DND-41 (cell line): Measurements from ENCODE around the gene DNAH11.

Source experiments
- ATAC-seq: fragments of 200-7000 bp; cut with Tn5 transposase; 3 replicates; pipeline ENCODE4 v1.9.1; 2021; ENCODE audit warnings: low read depth; ENCODE audit not compliant: insufficient read depth
- DNase-seq: peaks from one replicate; pipeline ENCODE4 v3.0.0-alpha.2; 2020
- H2AFZ ChIP-seq: 2 replicates; pipeline ENCODE4 v1.6.0; 2012; ENCODE audit warnings: low read depth, low read length
- H3K27ac ChIP-seq: 2 replicates; pipeline ENCODE4 v1.5.1; 2012; ENCODE audit warnings: low read length, inconsistent platforms
- H3K27me3 ChIP-seq: fragments of 200-600 bp; sonication (generic); 2 replicates; pipeline ENCODE4 v1.6.0; 2012; ENCODE audit warnings: low read length, mild to moderate bottlenecking, inconsistent platforms; ENCODE audit not compliant: insufficient read depth, poor library complexity
- H3K36me3 ChIP-seq: 2 replicates; pipeline ENCODE4 v1.5.1; 2012; ENCODE audit warnings: low read length, inconsistent platforms; ENCODE audit not compliant: insufficient read depth
- H3K4me1 ChIP-seq: 2 replicates; pipeline ENCODE4 v1.5.1; 2012; ENCODE audit warnings: mild to moderate bottlenecking, low read length; ENCODE audit not compliant: insufficient read depth
- H3K4me2 ChIP-seq: 2 replicates; pipeline ENCODE4 v1.6.0; 2012; ENCODE audit warnings: mild to moderate bottlenecking, moderate library complexity, low read length, inconsistent platforms; ENCODE audit not compliant: insufficient read depth
- H3K4me3 ChIP-seq, 2 experiments: fragments of 200-600 bp in 1 of 2; shearing (Covaris generic) in 1 of 2; 2 replicates each; pipeline ENCODE4 v1.5.1; 2012 to 2016; ENCODE audit warnings: inconsistent platforms in 2 of 2, low read length in 2 of 2, mild to moderate bottlenecking in 2 of 2, low read depth in 1 of 2, moderate library complexity in 1 of 2
- H3K79me2 ChIP-seq: 2 replicates; pipeline ENCODE4 v1.6.0; 2012; ENCODE audit warnings: low read length, inconsistent platforms; ENCODE audit not compliant: insufficient read depth
- H3K9ac ChIP-seq: 2 replicates; pipeline ENCODE4 v1.6.0; 2012; ENCODE audit warnings: low read depth, mild to moderate bottlenecking, inconsistent platforms, low read length, moderate library complexity
- H3K9me3 ChIP-seq: 2 replicates; pipeline ENCODE4 v1.5.1; 2012; ENCODE audit warnings: low read length, moderate library complexity, mild to moderate bottlenecking, inconsistent platforms; ENCODE audit not compliant: insufficient read depth, severe bottlenecking
- H4K20me1 ChIP-seq: 2 replicates; pipeline ENCODE4 v1.6.0; 2012; ENCODE audit warnings: low read length; ENCODE audit not compliant: insufficient read depth
- CTCF ChIP-seq: IDR thresholded peaks from 2 replicates; pipeline ENCODE4 v1.5.1; 2012; ENCODE audit warnings: borderline replicate concordance, low read length, moderate library complexity, mild to moderate bottlenecking; ENCODE audit not compliant: poor library complexity, severe bottlenecking; ENCODE audit errors: extremely low read depth
- EZH2 ChIP-seq: IDR thresholded peaks from 3 replicates; pipeline ENCODE4 v1.6.1; 2012; ENCODE audit warnings: borderline replicate concordance, low read depth, mild to moderate bottlenecking, moderate library complexity, low read length, inconsistent platforms; ENCODE audit not compliant: severe bottlenecking

The DNAH11 gene

GRCh38 chr7:21908746-21909145 is 365.9 kb downstream of the DNAH11 start:
- no peak overlapping the region for H3K4me3 ChIP-seq
- H3K9ac ChIP-seq, result no peak overlapping the region
- H4K20me1 ChIP-seq, result no peaks in the 10 kb centered on the region
- no peaks in the 10 kb centered on the region for H3K4me1 ChIP-seq
- no peak overlapping the region for H2AFZ ChIP-seq
- no peaks in the 10 kb centered on the region for H3K36me3 ChIP-seq
- no peak for TF ChIP-seq EZH2
- no peak for TF ChIP-seq CTCF
- no peak for ATAC-seq
- H3K79me2 ChIP-seq, result no peaks in the 10 kb centered on the region
- DNase-seq, result no peak
- H3K27ac ChIP-seq, result no peak overlapping the region
- no peak overlapping the region for H3K4me2 ChIP-seq
- H3K9me3 ChIP-seq, result no peaks in the 10 kb centered on the region
- no peaks in the 10 kb centered on the region for H3K27me3 ChIP-seq

GRCh38 chr7:21910253-21910652 is 367.4 kb downstream of the DNAH11 start:
- ATAC-seq, result no peak
- Histone ChIP-seq H3K27ac (no peak overlapping the region), H3K79me2 (no peaks in the 10 kb centered on the region), H4K20me1 (no peaks in the 10 kb centered on the region), H3K9me3 (no peaks in the 10 kb centered on the region), H3K4me3 (no peak overlapping the region), H3K27me3 (no peaks in the 10 kb centered on the region), H2AFZ (no peak overlapping the region), H3K9ac (no peak overlapping the region), H3K36me3 (no peaks in the 10 kb centered on the region), H3K4me2 (no peak overlapping the region), H3K4me1 (no peaks in the 10 kb centered on the region)
- no peak for DNase-seq
- TF ChIP-seq CTCF, result no peak
- no peak for TF ChIP-seq EZH2

- H3K4me3 ChIP-seq, result no peak overlapping the region
- H3K4me2 ChIP-seq, result no peak overlapping the region
- H3K9ac ChIP-seq, result no peak overlapping the region
- no peak overlapping the region for H2AFZ ChIP-seq
- TF ChIP-seq CTCF, result no peak
- TF ChIP-seq EZH2, result no peak
- H3K27me3 ChIP-seq, result no peaks in the 10 kb centered on the region
- H3K27ac ChIP-seq, result no peak overlapping the region
- H3K4me1 ChIP-seq, result no peaks in the 10 kb centered on the region
- H3K36me3 ChIP-seq, result no peaks in the 10 kb centered on the region
- DNase-seq (no peak), ATAC-seq (no peak)
- H3K9me3 ChIP-seq, result no peaks in the 10 kb centered on the region
- H3K79me2 ChIP-seq, result no peaks in the 10 kb centered on the region
- H4K20me1 ChIP-seq, result no peaks in the 10 kb centered on the region
Observed at GRCh38 chr7:21911341-21911875, 368.6 kb downstream of the DNAH11 start.

GRCh38 chr7:21912305-21912704 is 369.5 kb downstream of the DNAH11 start:
- H3K9ac ChIP-seq, result no peak overlapping the region
- H3K27ac ChIP-seq, result no peak overlapping the region
- H3K4me3 ChIP-seq, result no peak overlapping the region
- no peak overlapping the region for H2AFZ ChIP-seq
- H3K4me1 ChIP-seq, result no peaks in the 10 kb centered on the region
- no peak for ATAC-seq
- no peaks in the 10 kb centered on the region for H3K36me3 ChIP-seq
- TF ChIP-seq EZH2 (no peak), CTCF (no peak)
- H4K20me1 ChIP-seq, result no peaks in the 10 kb centered on the region
- no peak for DNase-seq
- H3K79me2 ChIP-seq, result no peaks in the 10 kb centered on the region
- H3K4me2 ChIP-seq, result no peak overlapping the region
- peaks cover 3% of the 10 kb centered on the region for H3K27me3 ChIP-seq
- no peaks in the 10 kb centered on the region for H3K9me3 ChIP-seq
